Measurements from ENCODE around the gene IGF2. TPM values are rescaled to one million over a fixed set of nuclear protein-coding genes. Genes with fewer than 3 reads are reported as not detected.

Gene IGF2
- polyA plus RNA-seq, 4 donors: 731 to 1,117 (median 878) TPM

DNA sequence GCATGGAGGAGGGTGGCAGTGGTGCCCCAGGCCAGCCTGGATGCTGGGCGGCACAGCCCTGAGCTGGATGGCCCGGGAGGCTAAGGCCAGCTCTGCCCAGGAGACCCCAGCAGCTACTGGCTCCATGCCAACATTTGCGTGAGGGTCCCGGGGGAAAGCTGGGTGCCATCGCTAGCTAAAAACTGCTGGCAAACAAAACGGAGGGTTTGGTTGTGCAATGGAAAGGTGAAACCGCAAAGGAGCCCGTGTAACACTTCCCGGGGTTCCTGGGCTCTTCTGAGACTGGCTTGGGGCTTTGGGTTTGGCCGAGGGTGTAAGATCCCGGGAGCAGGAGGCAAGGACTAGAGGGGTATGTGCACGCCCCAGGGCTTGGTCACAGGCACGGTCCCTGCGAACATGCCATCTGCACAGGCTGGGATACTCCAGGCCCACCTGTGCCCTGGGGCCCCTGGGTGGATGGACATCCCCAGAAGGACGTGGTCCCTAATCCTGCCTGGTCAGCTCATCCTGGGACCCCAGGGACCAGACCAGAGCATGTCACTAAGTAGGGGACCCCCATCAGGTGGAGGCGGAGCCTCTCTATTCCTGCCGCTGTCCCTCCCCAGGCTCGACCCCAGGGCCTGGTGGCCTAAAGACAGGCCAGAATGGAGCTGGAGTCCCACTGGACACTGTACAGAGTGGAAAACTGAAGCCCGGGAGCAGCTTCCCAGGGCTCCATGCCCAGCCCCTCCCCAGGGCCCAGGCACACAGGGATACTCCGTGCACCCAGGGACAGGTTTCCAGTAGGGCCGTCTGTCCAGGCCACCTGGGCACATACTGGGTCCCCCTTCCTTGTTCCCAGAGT, 44.6 kb downstream of the IGF2 start:
- DNase-seq (ENCODE audit: low read depth in 4 of 4, low spot score in 2 of 4): no peak

DNA sequence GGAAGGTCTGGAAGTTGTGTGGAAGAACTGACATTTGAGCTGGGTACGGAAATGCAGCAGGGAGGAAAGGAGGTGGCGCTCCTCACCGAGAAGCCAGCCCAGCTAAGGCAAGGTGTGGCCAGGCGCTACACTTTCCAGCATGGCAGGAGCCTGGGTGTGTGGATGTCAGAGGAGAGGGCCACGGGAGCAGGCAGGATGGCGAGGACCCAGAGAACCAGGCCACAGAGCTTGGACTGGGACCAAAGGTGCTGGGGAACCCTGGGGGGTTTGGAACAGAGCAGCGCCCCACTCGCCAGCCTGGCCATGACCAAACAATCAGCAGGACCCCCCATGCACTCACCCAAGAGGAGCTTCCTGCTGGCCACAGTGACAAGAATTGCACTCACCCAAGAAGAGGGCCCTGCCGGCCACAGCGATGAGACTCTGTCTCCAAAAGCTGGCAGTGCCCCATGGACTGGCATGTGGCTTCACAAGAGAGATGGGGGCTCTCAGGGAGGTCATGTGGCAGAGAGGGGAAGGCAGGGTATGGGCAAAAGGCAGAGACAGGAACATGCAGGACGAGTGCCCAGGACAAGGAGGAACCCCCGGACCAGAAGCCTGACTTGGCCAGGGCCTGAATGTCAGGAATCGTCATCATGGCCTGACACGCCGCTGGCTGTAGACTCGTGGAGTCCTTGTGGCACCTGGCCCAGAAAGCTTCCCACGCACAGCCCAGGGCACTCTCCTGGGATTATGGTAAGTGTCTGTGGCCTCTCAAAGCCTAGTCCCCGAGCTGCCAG, 45.4 kb downstream of the IGF2 start:
- DNase-seq (ENCODE audit: low read depth in 4 of 4, low spot score in 2 of 4): no peak

DNA sequence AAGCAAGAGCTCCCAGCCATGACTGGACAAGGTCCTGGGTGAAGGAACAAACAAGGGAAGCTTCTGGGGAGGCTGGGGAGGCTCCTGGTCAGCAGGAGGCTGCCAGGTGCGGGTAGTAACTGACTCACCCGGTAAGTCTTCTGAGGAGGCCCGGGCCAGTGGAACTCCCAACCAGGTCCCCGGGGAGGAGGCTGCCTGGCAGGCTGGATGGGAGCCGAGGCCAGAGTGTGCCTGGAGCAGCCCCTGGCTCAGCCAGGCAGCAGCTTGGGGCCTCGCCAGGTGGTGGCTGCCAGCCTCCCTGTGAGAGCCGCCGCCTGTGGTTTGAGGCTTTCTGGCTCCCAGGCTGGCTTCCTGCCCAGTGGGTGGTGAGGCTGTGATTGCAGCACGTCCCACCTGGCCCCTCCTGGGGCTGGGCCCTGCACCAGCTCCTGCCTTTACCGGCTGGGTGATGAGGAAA, 46.2 kb downstream of the IGF2 start:
- DNase-seq (ENCODE audit: low read depth in 4 of 4, low spot score in 2 of 4): no peak

DNA sequence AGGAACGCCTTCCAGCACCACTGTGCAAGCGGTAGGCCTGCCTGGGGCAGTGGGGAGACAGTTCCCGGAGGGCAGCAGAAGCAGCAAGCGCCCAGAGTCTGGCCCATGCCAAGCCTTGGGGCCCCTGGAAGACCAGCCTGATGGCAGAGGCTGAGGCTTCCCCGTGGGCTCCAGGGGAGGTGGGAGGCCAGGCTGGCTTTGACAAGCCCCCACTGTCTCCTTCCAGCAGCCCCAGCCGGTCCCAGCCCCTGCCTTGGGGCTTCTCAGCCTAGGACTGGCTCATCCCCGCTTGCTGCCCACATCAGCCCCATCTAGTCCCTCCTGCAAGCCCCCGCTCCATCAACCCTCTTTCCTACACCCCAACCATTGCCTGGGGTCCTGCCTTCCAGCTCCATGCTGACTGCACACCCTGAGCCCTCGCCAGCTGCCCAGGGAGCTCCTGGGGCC, 46.7 kb downstream of the IGF2 start:
- DNase-seq (ENCODE audit: low read depth in 4 of 4, low spot score in 2 of 4): no peak

DNA sequence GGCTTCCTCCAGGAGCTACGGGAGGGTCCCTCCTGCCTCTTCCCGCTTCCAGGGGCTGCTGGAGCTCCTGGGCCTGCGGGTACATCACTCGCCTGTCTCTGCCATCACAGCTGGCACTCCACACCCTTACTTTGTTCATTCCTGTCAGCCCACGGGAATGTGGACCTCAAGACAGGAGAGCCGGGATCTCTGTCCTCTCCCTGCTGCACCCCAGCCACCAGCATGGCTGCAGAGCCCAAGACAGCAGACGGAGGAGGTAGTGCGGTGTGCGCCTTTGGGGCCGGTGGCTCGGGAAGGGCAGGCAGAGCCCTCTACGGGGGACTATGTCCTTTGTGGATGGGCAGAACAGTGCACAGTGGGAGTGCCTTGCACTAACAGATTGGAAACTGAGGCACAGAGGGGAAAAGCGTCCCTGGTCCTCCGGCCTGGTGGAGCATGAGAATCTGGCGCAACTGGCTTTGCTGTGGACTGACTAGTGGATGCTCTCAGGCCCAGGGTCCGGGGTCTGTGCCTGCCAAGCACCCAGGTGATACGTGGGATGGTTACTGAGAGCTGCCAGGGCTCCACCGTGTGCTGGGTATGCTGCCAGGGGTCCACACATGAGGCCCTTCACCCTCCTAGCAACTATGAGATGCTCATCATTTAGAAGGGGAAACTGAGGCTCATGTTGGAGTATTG, 47.3 kb downstream of the IGF2 start:
- no peak for DNase-seq (ENCODE audit: low read depth in 4 of 4, low spot score in 2 of 4)

DNA sequence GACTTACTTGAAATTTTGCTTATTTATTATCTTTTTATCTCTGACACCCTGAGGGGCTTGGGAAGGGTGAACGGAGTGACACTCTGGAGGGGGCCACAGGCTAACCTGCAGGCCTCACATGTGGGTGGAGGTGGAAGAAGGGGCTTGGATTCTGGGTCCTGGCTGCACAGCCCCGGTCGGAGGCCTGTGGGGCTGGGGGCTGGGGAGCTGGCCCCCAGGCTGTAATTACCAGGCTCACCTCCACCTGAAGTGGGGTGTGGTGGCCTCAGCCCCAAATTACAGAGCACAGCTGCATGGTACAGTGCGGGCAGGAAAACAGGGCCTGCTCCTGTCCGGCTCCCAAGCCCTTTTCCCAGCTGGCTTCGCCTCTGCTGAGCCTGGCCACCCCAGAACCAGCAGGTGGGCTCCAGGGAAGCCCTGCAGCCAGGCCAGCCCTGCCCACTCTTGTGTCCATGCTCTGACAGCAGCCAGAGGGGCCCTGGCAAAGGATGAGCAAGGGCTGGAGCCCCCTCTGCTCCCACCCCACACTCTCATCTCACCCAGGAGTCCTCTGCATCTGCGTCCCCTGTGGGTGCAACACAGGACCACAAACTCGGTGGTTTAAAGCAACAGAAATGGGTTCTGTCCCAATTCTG, 48.0 kb downstream of the IGF2 start:
- DNase-seq (ENCODE audit: low read depth in 4 of 4, low spot score in 2 of 4): no peak

DNA sequence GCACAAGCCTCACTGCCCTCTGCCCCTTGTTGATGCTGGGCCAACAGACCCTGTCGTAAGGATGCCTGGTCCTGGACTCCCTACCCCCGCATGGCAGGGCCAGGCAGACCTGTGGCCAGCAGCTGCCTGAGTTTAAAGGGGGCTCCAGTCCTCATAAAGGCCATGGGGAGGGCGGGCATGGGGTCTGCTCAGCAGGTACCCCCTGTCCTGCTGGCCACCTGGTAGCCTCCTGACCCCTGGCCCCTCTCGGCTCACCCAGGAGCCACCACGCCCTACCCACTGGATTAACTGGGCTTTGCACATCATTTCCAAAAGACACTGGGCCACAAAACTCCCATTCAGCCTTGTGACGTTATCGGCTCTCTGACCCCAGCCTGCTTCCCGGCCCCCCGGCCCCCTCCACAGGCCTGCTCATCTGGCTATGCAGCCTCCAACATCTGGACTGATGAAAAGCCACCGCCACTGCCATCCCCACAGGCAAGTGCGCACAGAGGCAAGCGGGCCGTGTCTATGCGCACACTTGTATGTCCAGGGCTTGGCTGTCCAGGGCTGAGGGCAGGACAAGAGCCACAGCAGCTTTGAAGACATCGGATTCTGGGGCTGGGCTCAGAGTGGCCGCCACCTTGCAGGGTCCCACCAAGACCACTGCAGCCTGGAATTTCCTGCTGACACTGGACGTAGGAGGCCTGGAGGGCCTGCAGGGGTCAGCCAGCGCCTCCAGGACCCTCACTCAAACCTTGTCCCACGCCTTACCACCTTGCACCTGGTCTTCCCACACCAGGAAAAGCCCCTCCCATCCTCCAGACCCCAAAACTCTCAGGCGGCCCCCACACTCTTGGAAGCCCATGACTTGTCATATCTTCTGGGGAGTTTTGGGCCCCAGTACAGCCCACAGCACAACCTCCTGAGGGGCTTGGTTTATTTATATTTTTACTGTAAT, 48.7 kb downstream of the IGF2 start:
- no peak for DNase-seq (ENCODE audit: low read depth in 4 of 4, low spot score in 2 of 4)

DNA sequence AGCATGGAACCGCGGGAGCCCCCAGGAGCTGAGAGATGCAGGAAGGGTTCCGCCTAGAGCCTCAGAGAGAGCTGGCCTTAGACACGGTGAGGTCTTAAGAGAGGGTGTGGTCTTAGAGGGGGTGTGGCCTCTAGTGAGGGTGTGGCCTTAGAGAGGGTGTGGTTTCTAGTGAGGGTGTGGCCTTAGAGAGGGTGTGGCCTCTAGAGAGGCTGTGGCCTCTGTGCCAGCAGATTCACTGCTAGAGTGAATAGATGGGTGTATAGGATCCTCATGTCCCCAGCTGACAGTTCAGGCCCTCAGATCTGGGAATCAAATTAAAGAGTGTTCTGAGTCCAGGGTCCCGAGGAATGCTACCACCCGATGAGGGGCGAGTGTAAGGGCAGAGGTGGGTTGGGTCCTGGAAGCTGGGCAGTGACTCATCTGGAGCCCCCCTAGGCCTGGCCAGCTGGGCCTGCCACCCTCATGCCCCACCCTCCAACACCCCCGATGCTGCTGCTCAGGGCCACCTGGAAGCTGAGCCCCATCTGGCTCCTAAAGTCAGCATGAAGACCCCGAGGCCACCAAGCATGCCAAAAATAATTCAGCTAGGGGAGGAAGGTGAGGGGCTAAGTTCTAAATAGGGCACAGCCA, 49.5 kb downstream of the IGF2 start:
- DNase-seq (ENCODE audit: low read depth in 4 of 4, low spot score in 2 of 4): no peak

DNA sequence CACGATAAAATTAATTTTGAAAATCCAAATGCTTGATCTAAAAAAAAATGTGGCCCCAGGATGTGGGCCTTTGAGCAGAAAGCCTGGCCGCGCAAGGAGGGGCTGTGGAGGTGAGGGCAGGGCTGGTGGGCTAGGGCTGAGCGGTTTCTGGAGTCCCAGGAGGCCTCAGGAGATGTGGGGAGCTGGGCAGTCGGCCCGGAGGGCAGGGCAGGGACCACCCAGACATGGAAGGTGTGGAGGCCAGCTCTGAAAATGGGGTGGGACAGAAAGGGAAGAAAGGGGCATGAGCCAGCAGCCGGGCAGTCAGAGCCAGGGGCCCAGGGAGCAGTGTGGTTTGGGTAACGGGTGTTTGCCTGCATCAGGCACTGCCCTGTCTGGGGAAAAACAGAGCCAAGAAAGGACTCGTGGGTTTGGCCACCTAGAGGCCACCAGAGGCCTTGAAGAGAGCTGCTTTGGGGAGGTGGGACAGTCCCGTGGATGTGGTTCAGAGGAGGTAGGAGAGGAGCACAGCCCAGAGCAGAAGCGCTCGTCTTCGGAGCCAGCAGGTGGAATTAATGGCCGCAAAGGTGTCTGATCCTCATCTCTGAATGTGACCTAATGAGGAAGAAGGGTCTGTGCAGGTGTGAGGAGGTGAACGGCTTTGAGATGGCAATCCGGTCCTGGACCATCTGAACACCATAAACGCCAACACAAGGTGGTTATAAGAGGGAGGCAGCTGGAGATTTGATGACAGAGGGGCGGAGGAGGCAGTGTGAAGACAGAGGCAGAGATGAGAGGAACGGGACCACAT, 50.2 kb downstream of the IGF2 start:
- no peak for DNase-seq (ENCODE audit: low read depth in 4 of 4, low spot score in 2 of 4)

DNA sequence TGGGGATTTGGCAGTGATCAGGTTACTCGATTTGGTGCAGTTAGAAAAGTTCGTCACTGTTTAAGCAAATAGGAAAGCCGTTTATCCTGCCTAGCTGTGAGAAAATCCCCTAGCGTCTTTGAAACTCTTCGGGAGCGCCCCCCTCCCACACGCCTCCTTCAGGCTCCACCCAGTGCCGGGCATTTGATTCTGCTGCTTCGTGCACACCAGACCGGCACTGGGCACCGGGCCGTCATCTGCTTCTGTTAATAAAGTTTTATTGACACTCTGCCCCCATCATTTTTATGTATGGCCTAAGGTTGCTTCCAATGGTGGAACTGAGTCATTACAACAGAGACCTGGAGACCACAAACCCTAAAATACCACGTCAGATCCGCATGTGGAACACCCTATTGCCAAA, 50.9 kb downstream of the IGF2 start:
- no peak for DNase-seq (ENCODE audit: low read depth in 4 of 4, low spot score in 2 of 4)

DNA sequence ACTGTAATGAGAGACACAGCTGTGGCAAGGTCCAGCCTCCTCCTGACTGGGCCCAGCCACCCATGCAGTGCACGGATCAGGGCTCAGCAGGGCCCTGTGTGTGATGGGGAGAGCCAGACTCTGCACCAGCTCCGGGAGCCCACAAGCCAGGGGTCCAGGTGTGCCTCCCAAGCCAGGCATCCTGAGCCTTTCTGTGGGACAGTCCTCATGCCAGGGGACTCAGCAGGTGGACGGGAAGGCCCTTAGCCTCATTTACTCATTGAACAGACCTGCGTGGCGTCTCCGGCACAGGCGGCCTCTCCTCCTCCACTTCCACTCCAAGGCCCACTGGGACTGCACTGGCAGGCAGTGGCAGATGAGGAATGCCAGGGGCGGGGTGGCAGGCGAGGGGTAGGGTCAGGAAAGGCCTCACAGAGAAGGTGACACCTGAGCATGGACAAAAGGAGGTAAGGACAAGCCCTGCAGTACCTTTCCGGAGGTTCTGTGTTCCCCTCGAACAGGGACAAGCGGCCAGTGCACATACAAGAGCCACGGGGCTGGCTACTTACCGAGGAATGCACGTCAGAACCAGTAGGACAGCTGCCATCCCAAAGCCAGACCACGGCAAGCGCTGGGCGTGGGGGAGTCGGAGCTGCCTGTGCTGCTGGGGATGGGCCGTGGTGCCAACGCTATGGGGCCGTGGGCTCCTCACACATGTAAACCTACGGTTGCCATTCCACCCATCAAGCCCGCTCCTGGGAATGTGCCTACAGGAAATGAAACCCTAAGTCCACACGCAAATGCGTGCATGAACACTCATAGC, 52.7 kb downstream of the IGF2 start:
- no peak for DNase-seq (ENCODE audit: low read depth in 4 of 4, low spot score in 2 of 4)

DNA sequence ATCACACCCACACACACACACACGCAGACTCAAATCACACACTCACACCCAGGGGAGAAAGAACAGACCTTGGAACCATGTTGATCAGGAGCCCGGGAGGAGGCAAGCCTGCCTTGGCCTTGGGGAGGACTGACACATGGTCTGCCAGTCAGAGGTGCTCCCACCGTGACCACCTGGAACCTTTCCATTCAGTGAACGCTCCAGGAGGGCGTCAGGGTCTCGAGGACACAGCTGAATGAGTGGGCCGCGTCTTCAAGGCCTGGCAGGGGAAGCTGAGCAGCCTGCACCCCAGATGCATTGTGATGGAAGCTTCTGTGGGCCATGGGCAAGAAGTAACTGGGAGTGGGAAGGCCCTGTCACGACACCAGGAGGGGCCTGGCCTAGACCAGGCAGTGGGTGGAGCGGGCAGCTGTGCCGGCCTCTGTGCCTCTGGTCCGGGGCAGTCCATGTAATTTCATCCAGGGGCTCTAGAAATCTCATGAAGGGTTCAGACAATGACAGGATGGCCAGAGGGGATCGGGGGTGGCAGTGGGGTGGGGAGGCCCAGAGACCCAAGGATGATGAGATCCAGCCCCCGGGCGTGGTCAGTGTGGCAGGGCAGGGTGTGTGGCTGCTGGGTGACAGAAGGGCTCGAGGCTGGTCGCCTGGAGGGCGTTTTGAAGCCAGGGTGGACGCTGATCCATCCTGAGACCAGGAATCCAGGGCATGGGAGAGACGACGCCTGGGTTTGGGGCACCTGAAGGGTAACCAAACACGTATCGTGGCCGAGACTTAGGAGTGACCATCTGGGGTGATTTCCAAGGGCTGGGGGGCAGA, 53.7 kb downstream of the IGF2 start:
- no peak for DNase-seq (ENCODE audit: low read depth in 4 of 4, low spot score in 2 of 4)

DNA sequence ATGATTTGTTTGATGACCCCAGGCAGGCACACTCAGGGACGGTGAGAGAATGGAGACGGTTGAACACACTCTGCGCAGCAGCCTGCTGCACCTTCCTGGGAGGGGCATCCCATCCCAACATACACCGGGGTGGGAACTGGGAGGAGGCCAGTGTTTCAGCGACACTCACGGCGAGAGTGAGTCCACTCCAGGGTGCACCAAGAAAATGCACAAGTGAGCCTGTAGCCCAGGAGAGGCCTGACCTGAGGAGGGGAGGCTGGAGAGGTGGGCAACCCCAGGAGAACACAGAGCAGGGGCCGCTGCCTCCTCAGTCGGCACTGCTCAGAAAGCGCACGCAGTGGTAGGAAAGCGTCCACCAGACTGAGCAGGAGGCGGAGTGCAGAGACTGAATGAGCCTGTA, 54.5 kb downstream of the IGF2 start:
- no peak for DNase-seq (ENCODE audit: low read depth in 4 of 4, low spot score in 2 of 4)

Measured in left renal cortex interstitium (tissue), 4 donors.